Measurements from ENCODE around the gene JUP.

DNA sequence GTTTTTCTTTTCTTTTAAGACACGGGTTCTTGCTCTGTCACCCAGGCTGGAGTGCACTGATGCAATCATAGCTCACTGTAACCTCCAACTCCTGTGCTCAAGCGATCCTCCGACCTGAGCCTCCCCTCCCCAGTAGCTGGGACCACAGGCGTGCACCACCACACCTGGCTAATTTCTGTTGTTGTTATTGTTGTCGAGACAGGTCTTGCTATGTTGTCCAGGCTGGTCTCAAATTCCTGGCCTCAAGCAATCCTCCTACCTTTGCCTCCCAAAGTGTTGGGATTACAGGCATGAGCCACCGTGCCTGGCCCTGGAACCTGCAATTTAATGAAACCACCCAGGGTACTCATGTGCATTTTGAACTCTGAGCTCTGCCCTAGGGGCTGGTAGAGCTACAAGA, 24.1 kb downstream of the JUP start:
- TF ChIP-seq POLR2A (IDR thresholded peaks at IDR 0.05) (no peak), POLR2AphosphoS5 (IDR thresholded peaks at IDR 0.05) (no peak)
